ENCODE results near the gene SMAD2.

- TF ChIP-seq, protein P1, sequence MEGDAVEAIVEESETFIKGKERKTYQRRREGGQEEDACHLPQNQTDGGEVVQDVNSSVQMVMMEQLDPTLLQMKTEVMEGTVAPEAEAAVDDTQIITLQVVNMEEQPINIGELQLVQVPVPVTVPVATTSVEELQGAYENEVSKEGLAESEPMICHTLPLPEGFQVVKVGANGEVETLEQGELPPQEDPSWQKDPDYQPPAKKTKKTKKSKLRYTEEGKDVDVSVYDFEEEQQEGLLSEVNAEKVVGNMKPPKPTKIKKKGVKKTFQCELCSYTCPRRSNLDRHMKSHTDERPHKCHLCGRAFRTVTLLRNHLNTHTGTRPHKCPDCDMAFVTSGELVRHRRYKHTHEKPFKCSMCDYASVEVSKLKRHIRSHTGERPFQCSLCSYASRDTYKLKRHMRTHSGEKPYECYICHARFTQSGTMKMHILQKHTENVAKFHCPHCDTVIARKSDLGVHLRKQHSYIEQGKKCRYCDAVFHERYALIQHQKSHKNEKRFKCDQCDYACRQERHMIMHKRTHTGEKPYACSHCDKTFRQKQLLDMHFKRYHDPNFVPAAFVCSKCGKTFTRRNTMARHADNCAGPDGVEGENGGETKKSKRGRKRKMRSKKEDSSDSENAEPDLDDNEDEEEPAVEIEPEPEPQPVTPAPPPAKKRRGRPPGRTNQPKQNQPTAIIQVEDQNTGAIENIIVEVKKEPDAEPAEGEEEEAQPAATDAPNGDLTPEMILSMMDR (IDR thresholded peaks at IDR 0.05 in 2 of 3, conservative IDR thresholded peaks at IDR 0.05 in 1 of 3; ENCODE audit: insufficient read depth in 2 of 3, low read depth in 1 of 3, low read length in 3 of 3): no peak
- TF ChIP-seq POLR2AphosphoS5 (IDR thresholded peaks at IDR 0.05; ENCODE audit: control insufficient read depth, insufficient read depth, low read depth, low read length) (no peak), BMI1 (IDR thresholded peaks at IDR 0.05; ENCODE audit: low read length) (no peak), TAF1 (IDR thresholded peaks at IDR 0.05; ENCODE audit: control insufficient read depth, extremely low read depth, insufficient read depth, low read length, severe bottlenecking) (no peak), DPF2 (IDR thresholded peaks at IDR 0.05) (no peak), HINFP (tag; conservative IDR thresholded peaks at IDR 0.05; ENCODE audit: low read depth) (no peak), ZNF12 (CRISPR knock-in tag; IDR thresholded peaks at IDR 0.05) (no peak)
These were observed 152.8 kb downstream of the SMAD2 start for GRCh38 chr18:47777626-47778025.
